Neural cell (in vitro differentiated cells): ENCODE measurements around the gene DPH1.

Experiments
- CTCF ChIP-seq: fragments of 450-650 bp; IDR thresholded peaks from 2 replicates; pipeline ENCODE4 v1.5.1; 2014; ENCODE audit warnings: antibody characterized with exemption, mild to moderate bottlenecking, moderate library complexity; ENCODE audit not compliant: poor library complexity, severe bottlenecking
- EP300 ChIP-seq: fragments of 450-650 bp; conservative IDR thresholded peaks from 2 replicates; pipeline ENCODE4 v1.6.1; 2014; ENCODE audit warnings: antibody characterized with exemption, mild to moderate bottlenecking, moderate library complexity; ENCODE audit not compliant: poor library complexity, severe bottlenecking
- EZH2 ChIP-seq: fragments of 200-600, 300-800 bp; shearing (Covaris generic), sonication (generic); IDR thresholded peaks from 2 replicates; pipeline ENCODE4 v1.6.1; 2014; ENCODE audit warnings: antibody characterized with exemption, low read length, borderline replicate concordance, mild to moderate bottlenecking; ENCODE audit not compliant: insufficient read depth, poor library complexity, severe bottlenecking
- MXI1 ChIP-seq: fragments of 450-650 bp; conservative IDR thresholded peaks from 2 replicates; pipeline ENCODE4 v1.6.1; 2014; ENCODE audit warnings: antibody characterized with exemption, mild to moderate bottlenecking; ENCODE audit not compliant: poor library complexity, severe bottlenecking
- POLR2AphosphoS5 ChIP-seq: IDR thresholded peaks from 2 replicates; pipeline ENCODE4 v1.6.1; 2012
- RAD21 ChIP-seq: fragments of 450-650 bp; conservative IDR thresholded peaks from 2 replicates; pipeline ENCODE4 v1.6.1; 2014; ENCODE audit warnings: antibody characterized with exemption, mild to moderate bottlenecking, moderate library complexity
- TAF1 ChIP-seq: IDR thresholded peaks from 2 replicates; pipeline ENCODE4 v1.6.1; 2012; ENCODE audit warnings: low read depth
- TF ChIP-seq, protein P1 (sequence below): IDR thresholded peaks from 2 replicates; pipeline ENCODE4 v1.6.1; 2012; ENCODE audit warnings: borderline replicate concordance

DNA sequence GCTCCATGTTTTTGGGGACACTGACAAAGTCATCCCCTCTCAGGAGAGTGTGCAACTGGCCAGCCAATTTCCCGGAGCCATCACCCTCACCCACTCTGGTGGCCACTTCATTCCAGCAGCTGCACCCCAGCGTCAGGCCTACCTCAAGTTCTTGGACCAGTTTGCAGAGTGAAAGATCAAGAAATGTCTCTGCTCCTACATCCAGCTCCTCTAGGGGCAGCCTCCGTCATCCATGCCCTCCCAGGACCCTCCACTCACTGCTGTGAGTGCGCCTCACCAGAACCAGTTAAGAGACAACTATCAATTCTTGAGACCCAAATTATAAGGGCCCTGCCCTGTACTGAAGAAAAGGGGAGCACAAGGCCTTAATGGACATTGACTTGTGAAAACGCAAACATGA lies 13.0 kb downstream of the DPH1 start:
- TF ChIP-seq CTCF (no peak), EP300 (no peak), EZH2 (no peak), TAF1 (no peak), RAD21 (no peak), POLR2AphosphoS5 (no peak), MXI1 (no peak)
- TF ChIP-seq, protein P1, sequence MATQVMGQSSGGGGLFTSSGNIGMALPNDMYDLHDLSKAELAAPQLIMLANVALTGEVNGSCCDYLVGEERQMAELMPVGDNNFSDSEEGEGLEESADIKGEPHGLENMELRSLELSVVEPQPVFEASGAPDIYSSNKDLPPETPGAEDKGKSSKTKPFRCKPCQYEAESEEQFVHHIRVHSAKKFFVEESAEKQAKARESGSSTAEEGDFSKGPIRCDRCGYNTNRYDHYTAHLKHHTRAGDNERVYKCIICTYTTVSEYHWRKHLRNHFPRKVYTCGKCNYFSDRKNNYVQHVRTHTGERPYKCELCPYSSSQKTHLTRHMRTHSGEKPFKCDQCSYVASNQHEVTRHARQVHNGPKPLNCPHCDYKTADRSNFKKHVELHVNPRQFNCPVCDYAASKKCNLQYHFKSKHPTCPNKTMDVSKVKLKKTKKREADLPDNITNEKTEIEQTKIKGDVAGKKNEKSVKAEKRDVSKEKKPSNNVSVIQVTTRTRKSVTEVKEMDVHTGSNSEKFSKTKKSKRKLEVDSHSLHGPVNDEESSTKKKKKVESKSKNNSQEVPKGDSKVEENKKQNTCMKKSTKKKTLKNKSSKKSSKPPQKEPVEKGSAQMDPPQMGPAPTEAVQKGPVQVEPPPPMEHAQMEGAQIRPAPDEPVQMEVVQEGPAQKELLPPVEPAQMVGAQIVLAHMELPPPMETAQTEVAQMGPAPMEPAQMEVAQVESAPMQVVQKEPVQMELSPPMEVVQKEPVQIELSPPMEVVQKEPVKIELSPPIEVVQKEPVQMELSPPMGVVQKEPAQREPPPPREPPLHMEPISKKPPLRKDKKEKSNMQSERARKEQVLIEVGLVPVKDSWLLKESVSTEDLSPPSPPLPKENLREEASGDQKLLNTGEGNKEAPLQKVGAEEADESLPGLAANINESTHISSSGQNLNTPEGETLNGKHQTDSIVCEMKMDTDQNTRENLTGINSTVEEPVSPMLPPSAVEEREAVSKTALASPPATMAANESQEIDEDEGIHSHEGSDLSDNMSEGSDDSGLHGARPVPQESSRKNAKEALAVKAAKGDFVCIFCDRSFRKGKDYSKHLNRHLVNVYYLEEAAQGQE = no peak
